GM19455 (cell line): ENCODE measurements around the gene CTNNA3.

ENCODE experiments used
- ATAC-seq: cut with Tn5 transposase; IDR thresholded peaks from one replicate; pipeline ENCODE4 v1.9.1; 2021; ENCODE audit not compliant: unreplicated experiment

Gene CTNNA3

DNA sequence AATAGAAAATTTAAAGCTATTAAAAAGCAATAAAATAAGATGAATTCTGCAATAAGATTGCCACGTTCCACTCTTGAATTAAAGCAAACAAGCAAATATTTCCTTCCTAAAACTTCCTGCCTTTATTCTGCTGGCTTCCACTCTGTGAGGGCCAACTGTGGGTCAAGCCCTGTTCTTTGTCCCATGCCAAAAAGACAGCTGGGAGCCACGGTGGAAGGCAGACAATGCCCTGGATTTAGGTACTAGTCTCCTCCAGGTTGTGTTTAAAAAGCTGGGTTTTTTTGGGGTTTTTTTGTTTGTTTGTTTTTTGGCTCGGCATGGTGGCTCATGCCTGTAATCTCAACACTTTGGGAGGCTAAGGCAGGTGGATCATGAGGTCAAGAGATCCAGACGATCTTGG, 731.0 kb downstream of the CTNNA3 start:
- no peak for ATAC-seq

GRCh38 chr10:66958466-66958865, 737.5 kb downstream of the CTNNA3 start:
- ATAC-seq: no peak

DNA sequence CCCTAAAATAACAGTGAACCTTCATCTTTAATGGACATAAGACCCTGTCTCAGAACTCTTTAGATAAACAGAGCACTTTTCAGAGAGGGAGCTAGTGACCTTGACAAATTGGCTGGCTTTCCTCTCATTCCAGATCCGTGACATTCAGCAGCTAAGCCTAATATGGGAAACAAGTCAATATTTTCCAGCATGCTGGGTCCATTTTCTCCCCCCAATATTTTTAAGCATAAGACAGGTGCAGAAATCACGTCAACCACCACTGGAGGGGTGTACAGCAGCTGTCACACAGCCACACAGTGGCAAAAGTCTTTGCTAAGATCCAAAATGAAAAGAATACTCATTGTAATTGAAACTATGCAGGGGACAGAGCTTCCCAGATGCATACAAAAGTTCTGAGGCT, 744.1 kb downstream of the CTNNA3 start:
- no peak for ATAC-seq

DNA sequence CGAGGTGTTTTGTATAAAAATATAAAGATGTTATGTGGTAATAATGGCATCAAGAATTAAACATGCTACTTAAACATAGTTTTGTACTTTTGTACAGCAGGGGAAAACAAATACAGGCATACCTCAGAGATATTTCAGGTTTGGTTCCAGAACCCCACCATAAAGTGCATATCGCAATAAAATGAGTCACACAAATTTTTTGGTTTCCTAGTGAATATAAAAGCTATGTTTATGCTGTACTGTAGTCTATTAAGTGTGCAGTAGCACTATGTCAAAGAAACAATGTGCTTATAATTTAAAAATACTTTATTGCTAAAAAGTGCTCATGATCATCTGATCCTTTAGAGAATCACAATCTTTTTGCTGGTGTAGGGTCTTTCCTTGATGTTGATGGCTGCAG, 752.4 kb downstream of the CTNNA3 start:
- ATAC-seq: no peak

DNA sequence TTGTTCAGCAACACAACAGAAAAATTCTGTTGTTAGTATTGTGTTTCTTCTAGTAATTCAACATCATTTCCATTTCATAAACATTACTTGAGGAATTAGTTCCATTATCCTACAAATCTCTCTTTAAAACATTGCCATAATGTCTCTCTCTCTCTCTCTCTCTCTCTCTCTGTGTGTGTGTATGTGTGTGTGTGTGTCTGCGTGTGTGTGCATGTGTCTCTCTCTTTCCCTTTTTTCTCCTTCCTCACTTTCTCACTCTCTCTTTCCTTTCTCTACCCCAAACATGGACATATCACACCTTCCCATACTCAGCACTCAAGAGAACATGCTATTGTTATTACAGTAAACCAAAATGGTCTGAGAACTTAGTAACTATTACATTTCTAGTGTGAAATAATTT, 753.6 kb downstream of the CTNNA3 start:
- no peak for ATAC-seq

- no peak for ATAC-seq
These were observed 754.5 kb downstream of the CTNNA3 start for GRCh38 chr10:66941491-66941890.

- ATAC-seq: no peak
These were observed 755.0 kb downstream of the CTNNA3 start for GRCh38 chr10:66940965-66941364.

GRCh38 chr10:66934711-66935110, 761.3 kb downstream of the CTNNA3 start:
- no peak for ATAC-seq

DNA sequence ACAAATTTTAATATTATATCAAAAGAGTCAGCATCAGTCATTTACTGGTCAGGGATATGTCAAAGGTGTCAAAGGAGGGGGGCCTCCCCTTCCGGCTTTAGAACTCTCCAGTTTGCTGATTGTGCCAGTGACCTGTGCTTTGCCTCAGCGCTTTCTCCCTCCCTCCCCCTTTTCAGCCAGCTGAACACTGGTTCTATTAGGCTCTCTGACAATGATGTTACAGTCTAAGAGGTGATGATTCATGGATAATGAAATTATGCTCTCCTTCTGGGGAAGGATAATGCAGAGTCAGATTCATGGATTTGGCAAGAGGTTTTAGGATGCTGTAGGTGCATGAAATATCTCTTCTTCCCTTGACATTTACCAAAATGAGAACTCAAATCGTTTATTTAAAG, 764.0 kb downstream of the CTNNA3 start:
- no peak for ATAC-seq

- ATAC-seq: peak; percentile 77
These were observed 764.6 kb downstream of the CTNNA3 start for GRCh38 chr10:66931340-66931948.

DNA sequence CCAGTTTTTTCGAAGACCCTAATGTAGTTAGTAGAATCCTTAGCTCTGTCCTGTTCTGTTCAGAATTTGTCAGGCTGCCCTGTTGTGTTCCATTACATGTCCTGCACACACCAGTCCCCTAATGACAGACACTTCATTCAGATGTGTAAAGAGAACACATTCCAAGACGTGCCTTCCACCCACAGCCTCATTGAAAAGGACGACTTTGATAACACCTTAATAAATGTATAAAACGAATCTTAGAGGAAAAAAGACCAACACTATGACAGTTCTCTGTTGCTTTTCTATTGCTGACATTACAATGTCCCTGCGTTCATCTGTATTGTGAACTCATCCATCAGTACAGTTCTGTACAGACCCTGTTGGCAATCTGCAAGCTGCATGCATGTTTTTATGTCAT, 766.6 kb downstream of the CTNNA3 start:
- ATAC-seq: no peak

DNA sequence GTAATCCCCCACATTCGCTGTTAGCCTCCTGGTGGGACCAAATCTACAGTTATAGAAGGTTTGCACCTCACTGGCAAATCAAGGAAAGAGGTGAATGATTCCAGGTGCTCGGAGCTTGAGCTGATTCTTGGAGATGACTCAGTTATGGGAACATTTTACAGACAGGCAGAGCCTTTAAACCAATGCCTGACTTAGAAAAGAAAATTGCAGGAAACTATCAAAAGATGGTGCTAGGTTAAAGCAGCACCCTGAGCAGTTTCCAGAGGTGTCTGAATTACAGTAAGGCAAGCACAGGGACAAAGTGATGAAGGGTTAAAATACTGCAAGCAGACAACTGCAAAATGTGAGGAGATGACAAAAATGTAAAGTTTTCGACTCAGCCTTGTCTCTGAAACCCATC, 767.2 kb downstream of the CTNNA3 start:
- no peak for ATAC-seq

GRCh38 chr10:66927971-66928770, 767.8 kb downstream of the CTNNA3 start:
- no peak for ATAC-seq

- no peak for ATAC-seq
These were observed 768.6 kb downstream of the CTNNA3 start for GRCh38 chr10:66927251-66927935.

- no peak for ATAC-seq
These were observed 769.2 kb downstream of the CTNNA3 start for GRCh38 chr10:66926841-66927240.

GRCh38 chr10:66925896-66926715, 769.9 kb downstream of the CTNNA3 start, which contains the start of gene LRRTM3:
LRRTM3 (plus strand) TSS chr10:66926036.
- ATAC-seq: peak; percentile 100

- no peak for ATAC-seq
These were observed 770.6 kb downstream of the CTNNA3 start for GRCh38 chr10:66925373-66925772.

GRCh38 chr10:66924674-66925345, 771.2 kb downstream of the CTNNA3 start:
- no peak for ATAC-seq

- ATAC-seq: no peak
These were observed 776.7 kb downstream of the CTNNA3 start for GRCh38 chr10:66919248-66919647.

DNA sequence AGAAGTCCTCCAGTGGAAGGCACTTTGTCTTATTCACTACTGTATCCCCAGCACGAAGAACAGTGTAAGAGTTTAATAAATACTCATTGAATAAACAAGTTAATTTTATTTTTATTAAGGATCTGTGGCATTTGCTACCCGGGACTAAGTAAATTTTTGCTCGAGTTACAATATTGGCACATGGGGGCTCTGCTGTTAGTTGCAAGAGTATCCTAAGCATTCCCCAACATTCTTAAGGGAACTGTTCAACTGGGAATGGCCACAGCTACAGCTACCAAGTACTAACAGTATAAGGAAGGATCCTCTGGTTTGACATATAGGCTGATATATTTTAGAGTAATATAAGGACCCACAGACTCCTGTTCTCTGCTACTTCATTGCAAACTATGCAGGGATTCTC, 778.9 kb downstream of the CTNNA3 start:
- ATAC-seq: no peak

GRCh38 chr10:66916030-66916429, 780.0 kb downstream of the CTNNA3 start:
- no peak for ATAC-seq
